H1 (cell line): Measurements from ENCODE around the gene ST6GALNAC5. TPM values are rescaled to one million over a fixed set of nuclear protein-coding genes. Genes with fewer than 3 reads are reported as not detected.

Experiments used
- CHD1 ChIP-seq: IDR thresholded peaks from 2 replicates; pipeline ENCODE4 v1.6.1; 2012; ENCODE audit warnings: low read depth, low read length, improper control_type of control experiment
- CHD7 ChIP-seq: fragments of 300-600 bp; sonication (generic); IDR thresholded peaks from 2 replicates; pipeline ENCODE4 v1.7.1; 2012; ENCODE audit warnings: low read length, moderate library complexity, mild to moderate bottlenecking, inconsistent platforms; ENCODE audit not compliant: insufficient replicate concordance
- HDAC6 ChIP-seq: IDR thresholded peaks from one replicate; pipeline ENCODE4 v1.7.1; 2012; ENCODE audit warnings: low read depth, mild to moderate bottlenecking, inconsistent platforms, low read length, moderate library complexity
- RNF2 ChIP-seq: fragments of 200-900, 300-1000 bp; sonication (generic); IDR thresholded peaks from 2 replicates; pipeline ENCODE4 v1.7.1; 2016; ENCODE audit warnings: borderline replicate concordance, low read depth, mild to moderate bottlenecking, antibody characterized with exemption, low read length; ENCODE audit not compliant: poor library complexity, severe bottlenecking; ENCODE audit errors: missing control alignments
- SRF ChIP-seq: IDR thresholded peaks from 2 replicates; pipeline ENCODE4 v1.6.1; 2011; ENCODE audit warnings: mild to moderate bottlenecking, low read depth, low read length, moderate library complexity
- TEAD4 ChIP-seq: IDR thresholded peaks from 2 replicates; pipeline ENCODE4 v1.6.1; 2012; ENCODE audit warnings: low read depth, low read length, inconsistent platforms, mixed read lengths
- polyA plus RNA-seq, 7 experiments: library from polyadenylated mRNA; depleted of rRNA in 3 of 7; stranded (reverse) in 5 of 7; unstranded in 2 of 7; fragments of >200 nt in 5 of 7; fragments of 200-250 nt in 2 of 7; gene quantifications; 1 replicate in 5 of 7; 2 replicates in 1 of 7; 4 replicates in 1 of 7; pipeline versions ENCODE4 v1.2.1 to v1.2.3, GENCODE V29; 2011 to 2013; ENCODE audit warnings: missing spikeins in 2 of 7, mixed read lengths in 2 of 7
- total RNA-seq: library from RNA; stranded (reverse); fragmentation: NEBNext Ultra II Directional; extraction: Animal tissue kit (Norgen Biotek cat#: 25700); gene quantifications from 2 replicates; pipeline ENCODE4 v1.2.1, GENCODE V29; 2021

ST6GALNAC5 gene
- total and polyA plus RNA-seq, 2 of the 8 experiments (the other 6 are each of a cell fraction or from before 2014, with no cell fraction given): 6.2 to 7.3 TPM

GRCh38 chr1:77007675-77008074 is 140.4 kb downstream of the ST6GALNAC5 start (continued):
- TF ChIP-seq RNF2 (no peak), HDAC6 (no peak), CHD1 (no peak), TEAD4 (no peak), SRF (no peak), CHD7 (no peak)
